K562 (cell line): ENCODE measurements around the gene ZBTB46. TPM values are rescaled to one million over a fixed set of nuclear protein-coding genes. Genes with fewer than 3 reads are reported as not detected.

Experiments
- ASH1L ChIP-seq: fragments of 450-650 bp; IDR thresholded peaks from 2 replicates; pipeline ENCODE4 v1.6.1; 2018; ENCODE audit warnings: borderline replicate concordance, mild to moderate bottlenecking, low read depth; ENCODE audit not compliant: partially characterized antibody
- CC2D1A ChIP-seq: fragments of 450-650 bp; IDR thresholded peaks from 2 replicates; pipeline ENCODE4 v1.6.1; 2017; ENCODE audit warnings: mild to moderate bottlenecking
- CREBBP ChIP-seq: IDR thresholded peaks from one replicate; pipeline ENCODE4 v1.6.1; 2012; ENCODE audit warnings: low read depth, mild to moderate bottlenecking, control low read depth, inconsistent platforms, low read length
- DPF2 ChIP-seq: fragments of 450-650 bp; IDR thresholded peaks from 2 replicates; pipeline ENCODE4 v1.6.1; 2016
- EP400 ChIP-seq: fragments of 450-650 bp; IDR thresholded peaks from 2 replicates; pipeline ENCODE4 v1.6.1; 2017; ENCODE audit warnings: antibody characterized with exemption, mild to moderate bottlenecking, moderate library complexity
- ETV6 ChIP-seq, 3 experiments: fragments of 150-350 bp in 1 of 3; sonication (generic) in 1 of 3; formaldehyde crosslinking in 1 of 3; IDR thresholded peaks; 2 replicates each; pipeline versions ENCODE4 v1.6.1 to v1.8.0; 2014 to 2022; ENCODE audit warnings: borderline replicate concordance in 2 of 3, low read depth in 2 of 3, antibody characterized with exemption in 1 of 3, low read length in 1 of 3, mild to moderate bottlenecking in 1 of 3, missing genetic modification reagents in 1 of 3
- HNRNPLL ChIP-seq: fragments of 200-400 bp; formaldehyde crosslinking; IDR thresholded peaks from 2 replicates; pipeline ENCODE4 v1.6.1; 2017; ENCODE audit warnings: low read length, low read depth, mild to moderate bottlenecking; ENCODE audit not compliant: poor library complexity, severe bottlenecking
- IRF2 ChIP-seq: sonication (generic); formaldehyde crosslinking; IDR thresholded peaks from 2 replicates; pipeline ENCODE4 v1.8.1; 2022; ENCODE audit warnings: mild to moderate bottlenecking, missing genetic modification reagents
- KDM2B ChIP-seq: fragments of 250-450 bp; sonication (Bioruptor Pico); IDR thresholded peaks from 2 replicates; pipeline ENCODE4 v1.8.0; 2021; ENCODE audit warnings: mild to moderate bottlenecking, moderate library complexity
- MAZ ChIP-seq, 2 experiments: fragments of 450-650 bp in 1 of 2; sonication (generic) in 1 of 2; formaldehyde crosslinking; IDR thresholded peaks in 1 of 2; conservative IDR thresholded peaks in 1 of 2; 2 replicates each; pipeline versions ENCODE4 v1.4.0 to v1.5.0; 2020; ENCODE audit warnings: mild to moderate bottlenecking in 1 of 2, missing genetic modification reagents in 1 of 2
- MCM2 ChIP-seq: fragments of 450-650 bp; IDR thresholded peaks from 2 replicates; pipeline ENCODE4 v1.6.1; 2017; ENCODE audit warnings: low read depth, mild to moderate bottlenecking
- MTA1 ChIP-seq: fragments of 450-650 bp; IDR thresholded peaks from 2 replicates; pipeline ENCODE4 v1.6.1; 2017; ENCODE audit warnings: borderline replicate concordance
- RAD51 ChIP-seq: fragments of 450-650 bp; IDR thresholded peaks from 2 replicates; pipeline ENCODE4 v1.7.1; 2016; ENCODE audit warnings: low read depth, mild to moderate bottlenecking, borderline replicate concordance
- RB1 ChIP-seq: fragments of 450-650 bp; IDR thresholded peaks from 2 replicates; pipeline ENCODE4 v1.6.1; 2017; ENCODE audit warnings: low read depth, mild to moderate bottlenecking
- SOX6 ChIP-seq: fragments of 450-650 bp; IDR thresholded peaks from 2 replicates; pipeline ENCODE4 v1.6.1; 2014; ENCODE audit warnings: mild to moderate bottlenecking
- SRSF3 ChIP-seq: fragments of 200-400 bp; formaldehyde crosslinking; IDR thresholded peaks from 2 replicates; pipeline ENCODE4 v1.6.1; 2016; ENCODE audit warnings: mild to moderate bottlenecking, low read length, moderate library complexity; ENCODE audit not compliant: insufficient read depth
- ZBED1 ChIP-seq: IDR thresholded peaks from 2 replicates; pipeline ENCODE4 v1.6.1; 2014
- ZKSCAN8 ChIP-seq: fragments of 200-800 bp; sonication (Bioruptor generic); IDR thresholded peaks from 2 replicates; pipeline ENCODE4 v1.6.1; 2016; ENCODE audit warnings: missing genetic modification characterization, missing compliant biosample characterization
- polyA plus RNA-seq, 8 experiments: library from polyadenylated mRNA; depleted of rRNA in 4 of 8; stranded (reverse) in 5 of 8; unstranded in 3 of 8; fragments of >200 nt; fragmentation: Nextera tagmentation in 2 of 8; fragmentation: Illumina TruSeq in 1 of 8; extraction: Ambion mirVana in 2 of 8; extraction: Trizol in 1 of 8; gene quantifications; 2 replicates each; pipeline versions ENCODE4 v1.2.1 to v1.2.3, GENCODE V29; 2011 to 2014; ENCODE audit warnings: inconsistent platforms in 1 of 8, missing spikeins in 1 of 8
- total RNA-seq, 7 experiments: library from RNA; depleted of rRNA in 6 of 7; stranded (reverse); fragments of >200 nt in 6 of 7; fragmentation: Illumina TruSeq in 2 of 7; extraction: Trizol in 2 of 7; gene quantifications; 2 replicates each; pipeline versions ENCODE4 v1.2.1 to v1.2.3, GENCODE V29; 2011 to 2021; ENCODE audit warnings: low replicate concordance in 1 of 7
- TF ChIP-seq, protein P1 (sequence below): fragments of 200-800 bp; sonication (Bioruptor generic); IDR thresholded peaks from 2 replicates; pipeline ENCODE4 v1.6.1; 2016; ENCODE audit warnings: missing genetic modification characterization, missing compliant biosample characterization
- TF ChIP-seq, protein P2 (sequence below): IDR thresholded peaks from 2 replicates; pipeline ENCODE4 v1.6.1; 2011; ENCODE audit warnings: borderline replicate concordance, low read depth, mild to moderate bottlenecking, moderate library complexity, low read length; ENCODE audit not compliant: insufficient read depth, poor library complexity, severe bottlenecking
- TF ChIP-seq, protein P3 (sequence below): fragments of 250-450 bp; sonication (Bioruptor Pico); IDR thresholded peaks from 2 replicates; pipeline ENCODE4 v1.5.0; 2021

The ZBTB46 gene
- total and polyA plus RNA-seq, 9 of the 15 experiments (the other 6 are each of a cell fraction or from before 2014, with no cell fraction given) = 0.29 to 4.1 (median 1.1) TPM

DNA sequence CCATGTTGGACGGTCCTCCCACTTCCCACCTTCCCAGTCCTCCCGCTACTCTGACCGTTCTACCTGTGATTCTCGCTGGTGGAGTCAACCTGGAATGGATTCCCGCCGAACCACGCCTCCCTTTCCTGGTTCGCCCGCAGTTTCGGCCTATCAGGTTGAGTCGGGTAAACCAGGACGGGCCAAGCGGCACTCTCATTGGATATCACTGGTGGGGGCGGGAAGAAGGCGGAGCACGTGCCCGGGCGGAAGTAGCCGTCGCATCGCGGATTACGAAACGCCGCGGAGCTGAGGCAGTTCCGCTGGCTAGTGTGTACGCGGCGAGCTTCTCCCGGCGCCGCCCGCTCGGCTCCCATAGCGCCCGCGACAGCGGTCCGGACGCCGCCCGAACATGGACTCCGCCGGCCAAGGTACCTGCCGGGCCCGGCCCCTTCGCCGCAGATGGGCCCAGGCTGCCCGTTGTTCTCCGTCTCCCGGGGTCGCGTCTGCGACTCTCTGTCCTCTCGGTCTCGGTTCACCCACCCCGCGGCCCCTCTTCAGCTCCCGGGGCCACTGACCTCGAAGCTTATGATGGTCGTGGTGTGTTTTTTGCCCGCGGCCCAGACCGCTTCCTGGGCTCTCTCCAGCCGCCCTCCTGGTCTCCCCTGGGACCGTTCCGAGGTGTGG is 34.0 kb upstream of the ZBTB46 start, which contains the start of gene TPD52L2 (continued):
- TF ChIP-seq ETV6 (IDR thresholded peaks at IDR 0.05; ENCODE audit: borderline replicate concordance in 1 of 2, low read depth in 2 of 2, low read length in 1 of 2) (peak in 1 of 2 experiments; percentile 39; a peak in 1 of 4 replicates), ETV6 (CRISPR knock-in tag; IDR thresholded peaks at IDR 0.05; ENCODE audit: borderline replicate concordance) (no peak), DPF2 (no peak), MCM2 (no peak), CC2D1A (no peak), SRSF3 (no peak), KDM2B (CRISPR knock-in tag) (peak; percentile 74; the same call in 1 of the 2 replicates), HNRNPLL (peak; percentile 75), ZKSCAN8 (CRISPR knock-in tag) (no peak), CREBBP (no peak), ZBED1 (peak; percentile 50; the same call in 1 of the 2 replicates), MAZ (CRISPR knock-in tag; conservative IDR thresholded peaks at IDR 0.05 in 1 of 2, IDR thresholded peaks at IDR 0.05 in 1 of 2) (peak in 1 of 2 experiments; percentile 47; a peak in 2 of 4 replicates), EP400 (peak; percentile 97), RAD51 (peak; percentile 88), IRF2 (CRISPR knock-in tag) (no peak), ASH1L (peak; percentile 91), RB1 (peak; percentile 77), SOX6 (no peak), MTA1 (peak; percentile 98)
- TF ChIP-seq, protein P1, sequence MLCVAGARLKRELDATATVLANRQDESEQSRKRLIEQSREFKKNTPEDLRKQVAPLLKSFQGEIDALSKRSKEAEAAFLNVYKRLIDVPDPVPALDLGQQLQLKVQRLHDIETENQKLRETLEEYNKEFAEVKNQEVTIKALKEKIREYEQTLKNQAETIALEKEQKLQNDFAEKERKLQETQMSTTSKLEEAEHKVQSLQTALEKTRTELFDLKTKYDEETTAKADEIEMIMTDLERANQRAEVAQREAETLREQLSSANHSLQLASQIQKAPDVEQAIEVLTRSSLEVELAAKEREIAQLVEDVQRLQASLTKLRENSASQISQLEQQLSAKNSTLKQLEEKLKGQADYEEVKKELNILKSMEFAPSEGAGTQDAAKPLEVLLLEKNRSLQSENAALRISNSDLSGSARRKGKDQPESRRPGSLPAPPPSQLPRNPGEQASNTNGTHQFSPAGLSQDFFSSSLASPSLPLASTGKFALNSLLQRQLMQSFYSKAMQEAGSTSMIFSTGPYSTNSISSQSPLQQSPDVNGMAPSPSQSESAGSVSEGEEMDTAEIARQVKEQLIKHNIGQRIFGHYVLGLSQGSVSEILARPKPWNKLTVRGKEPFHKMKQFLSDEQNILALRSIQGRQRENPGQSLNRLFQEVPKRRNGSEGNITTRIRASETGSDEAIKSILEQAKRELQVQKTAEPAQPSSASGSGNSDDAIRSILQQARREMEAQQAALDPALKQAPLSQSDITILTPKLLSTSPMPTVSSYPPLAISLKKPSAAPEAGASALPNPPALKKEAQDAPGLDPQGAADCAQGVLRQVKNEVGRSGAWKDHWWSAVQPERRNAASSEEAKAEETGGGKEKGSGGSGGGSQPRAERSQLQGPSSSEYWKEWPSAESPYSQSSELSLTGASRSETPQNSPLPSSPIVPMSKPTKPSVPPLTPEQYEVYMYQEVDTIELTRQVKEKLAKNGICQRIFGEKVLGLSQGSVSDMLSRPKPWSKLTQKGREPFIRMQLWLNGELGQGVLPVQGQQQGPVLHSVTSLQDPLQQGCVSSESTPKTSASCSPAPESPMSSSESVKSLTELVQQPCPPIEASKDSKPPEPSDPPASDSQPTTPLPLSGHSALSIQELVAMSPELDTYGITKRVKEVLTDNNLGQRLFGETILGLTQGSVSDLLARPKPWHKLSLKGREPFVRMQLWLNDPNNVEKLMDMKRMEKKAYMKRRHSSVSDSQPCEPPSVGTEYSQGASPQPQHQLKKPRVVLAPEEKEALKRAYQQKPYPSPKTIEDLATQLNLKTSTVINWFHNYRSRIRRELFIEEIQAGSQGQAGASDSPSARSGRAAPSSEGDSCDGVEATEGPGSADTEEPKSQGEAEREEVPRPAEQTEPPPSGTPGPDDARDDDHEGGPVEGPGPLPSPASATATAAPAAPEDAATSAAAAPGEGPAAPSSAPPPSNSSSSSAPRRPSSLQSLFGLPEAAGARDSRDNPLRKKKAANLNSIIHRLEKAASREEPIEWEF (CRISPR knock-in tag) = no peak
- TF ChIP-seq, protein P2, sequence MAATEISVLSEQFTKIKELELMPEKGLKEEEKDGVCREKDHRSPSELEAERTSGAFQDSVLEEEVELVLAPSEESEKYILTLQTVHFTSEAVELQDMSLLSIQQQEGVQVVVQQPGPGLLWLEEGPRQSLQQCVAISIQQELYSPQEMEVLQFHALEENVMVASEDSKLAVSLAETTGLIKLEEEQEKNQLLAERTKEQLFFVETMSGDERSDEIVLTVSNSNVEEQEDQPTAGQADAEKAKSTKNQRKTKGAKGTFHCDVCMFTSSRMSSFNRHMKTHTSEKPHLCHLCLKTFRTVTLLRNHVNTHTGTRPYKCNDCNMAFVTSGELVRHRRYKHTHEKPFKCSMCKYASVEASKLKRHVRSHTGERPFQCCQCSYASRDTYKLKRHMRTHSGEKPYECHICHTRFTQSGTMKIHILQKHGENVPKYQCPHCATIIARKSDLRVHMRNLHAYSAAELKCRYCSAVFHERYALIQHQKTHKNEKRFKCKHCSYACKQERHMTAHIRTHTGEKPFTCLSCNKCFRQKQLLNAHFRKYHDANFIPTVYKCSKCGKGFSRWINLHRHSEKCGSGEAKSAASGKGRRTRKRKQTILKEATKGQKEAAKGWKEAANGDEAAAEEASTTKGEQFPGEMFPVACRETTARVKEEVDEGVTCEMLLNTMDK = no peak
- TF ChIP-seq, protein P3, sequence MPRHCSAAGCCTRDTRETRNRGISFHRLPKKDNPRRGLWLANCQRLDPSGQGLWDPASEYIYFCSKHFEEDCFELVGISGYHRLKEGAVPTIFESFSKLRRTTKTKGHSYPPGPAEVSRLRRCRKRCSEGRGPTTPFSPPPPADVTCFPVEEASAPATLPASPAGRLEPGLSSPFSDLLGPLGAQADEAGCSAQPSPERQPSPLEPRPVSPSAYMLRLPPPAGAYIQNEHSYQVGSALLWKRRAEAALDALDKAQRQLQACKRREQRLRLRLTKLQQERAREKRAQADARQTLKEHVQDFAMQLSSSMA (CRISPR knock-in tag) = no peak
